HepG2 (cell line): ENCODE results near the gene CAPN15. TPM values are rescaled to one million over a fixed set of nuclear protein-coding genes. Genes with fewer than 3 reads are reported as not detected.

Experiments
- CREBL2 ChIP-seq: sonication (generic); formaldehyde crosslinking; IDR thresholded peaks from 2 replicates; pipeline ENCODE4 v1.8.1; 2023; ENCODE audit warnings: missing genetic modification reagents, mild to moderate bottlenecking, borderline replicate concordance
- CSRNP1 ChIP-seq: sonication (generic); formaldehyde crosslinking; IDR thresholded peaks from 2 replicates; pipeline ENCODE4 v1.8.1; 2023; ENCODE audit warnings: mild to moderate bottlenecking, missing genetic modification reagents
- FIP1L1 ChIP-seq: fragments of 200-400 bp; formaldehyde crosslinking; IDR thresholded peaks from 2 replicates; pipeline ENCODE4 v1.6.1; 2018; ENCODE audit warnings: low read depth, mild to moderate bottlenecking, low read length, moderate library complexity, borderline replicate concordance; ENCODE audit not compliant: insufficient read depth
- FOSL2 ChIP-seq: sonication (generic); formaldehyde crosslinking; IDR thresholded peaks from 2 replicates; pipeline ENCODE4 v1.4.0; 2020; ENCODE audit warnings: missing genetic modification reagents
- IRF2 ChIP-seq: IDR thresholded peaks from 2 replicates; pipeline ENCODE4 v1.6.1; 2018; ENCODE audit warnings: missing genetic modification reagents, missing compliant biosample characterization
- JUND ChIP-seq: sonication (generic); formaldehyde crosslinking; IDR thresholded peaks from 2 replicates; pipeline ENCODE4 v1.8.0; 2022; ENCODE audit warnings: mild to moderate bottlenecking, missing genetic modification reagents
- NCOR1 ChIP-seq: fragments of 200-600 bp; sonication (generic); IDR thresholded peaks from 2 replicates; pipeline ENCODE4 v1.7.0; 2017; ENCODE audit warnings: antibody characterized with exemption, low read length, borderline replicate concordance
- PAXIP1 ChIP-seq: sonication (generic); formaldehyde crosslinking; conservative IDR thresholded peaks from 2 replicates; pipeline ENCODE4 v1.4.0; 2020; ENCODE audit warnings: mild to moderate bottlenecking, missing genetic modification reagents, moderate library complexity
- THAP11 ChIP-seq: IDR thresholded peaks from 2 replicates; pipeline ENCODE4 v1.6.1; 2016; ENCODE audit warnings: missing biosample characterization, missing genetic modification reagents
- ZNF230 ChIP-seq: sonication (generic); formaldehyde crosslinking; IDR thresholded peaks from 2 replicates; pipeline ENCODE4 v1.4.0; 2020; ENCODE audit warnings: mild to moderate bottlenecking, missing genetic modification reagents
- ZNF460 ChIP-seq: sonication (generic); formaldehyde crosslinking; IDR thresholded peaks from 2 replicates; pipeline ENCODE4 v1.5.1; 2020; ENCODE audit warnings: missing genetic modification reagents, mild to moderate bottlenecking, borderline replicate concordance
- ZNF484 ChIP-seq: sonication (generic); formaldehyde crosslinking; IDR thresholded peaks from 2 replicates; pipeline ENCODE4 v1.5.1; 2020; ENCODE audit warnings: mild to moderate bottlenecking, low read depth, missing genetic modification reagents, borderline replicate concordance
- ZNF720 ChIP-seq: sonication (generic); formaldehyde crosslinking; IDR thresholded peaks from 2 replicates; pipeline ENCODE4 v1.4.0; 2020; ENCODE audit warnings: missing genetic modification reagents
- ZSCAN25 ChIP-seq: sonication (generic); formaldehyde crosslinking; IDR thresholded peaks from 2 replicates; pipeline ENCODE4 v1.8.0; 2022; ENCODE audit warnings: mild to moderate bottlenecking, missing genetic modification reagents
- polyA plus RNA-seq, 8 experiments: library from polyadenylated mRNA; depleted of rRNA in 3 of 8; stranded (reverse) in 7 of 8; unstranded in 1 of 8; fragments of >200 nt; fragmentation: Illumina TruSeq in 4 of 8; extraction: Trizol in 4 of 8; gene quantifications; 2 replicates each; pipeline versions ENCODE4 v1.2.1 to v1.2.3, GENCODE V29; 2011 to 2016; ENCODE audit warnings: low read depth in 4 of 8, missing spikeins in 1 of 8, mixed read lengths in 1 of 8; ENCODE audit not compliant: insufficient read depth in 1 of 8
- total RNA-seq, 5 experiments: library from RNA; depleted of rRNA; stranded (reverse); fragments of >200 nt; fragmentation: Illumina TruSeq; extraction: Trizol; gene quantifications; 2 replicates each; pipeline ENCODE4 v1.2.3, GENCODE V29; 2016; ENCODE audit warnings: low read depth in 1 of 5
- TF ChIP-seq, protein P1 (sequence below): sonication (generic); formaldehyde crosslinking; conservative IDR thresholded peaks from 2 replicates; pipeline ENCODE4 v1.8.0; 2022; ENCODE audit warnings: low read depth, missing genetic modification reagents
- TF ChIP-seq, protein P2 (sequence below), 2 experiments: sonication (generic) in 1 of 2; formaldehyde crosslinking in 1 of 2; IDR thresholded peaks; 2 replicates each; pipeline versions ENCODE4 v1.4.0 to v1.6.1; 2018 to 2020; ENCODE audit warnings: missing genetic modification reagents in 2 of 2, borderline replicate concordance in 1 of 2, low read depth in 1 of 2, mild to moderate bottlenecking in 1 of 2, missing biosample characterization in 1 of 2

The CAPN15 gene
- total and polyA plus RNA-seq, 2 of the 13 experiments (the other 11 are each of a cell fraction or from before 2014, with no cell fraction given), result 14.9 to 24.5 TPM

GRCh38 chr16:543301-544164 lies 16.0 kb downstream of the CAPN15 start (continued):
- TF ChIP-seq, protein P1, sequence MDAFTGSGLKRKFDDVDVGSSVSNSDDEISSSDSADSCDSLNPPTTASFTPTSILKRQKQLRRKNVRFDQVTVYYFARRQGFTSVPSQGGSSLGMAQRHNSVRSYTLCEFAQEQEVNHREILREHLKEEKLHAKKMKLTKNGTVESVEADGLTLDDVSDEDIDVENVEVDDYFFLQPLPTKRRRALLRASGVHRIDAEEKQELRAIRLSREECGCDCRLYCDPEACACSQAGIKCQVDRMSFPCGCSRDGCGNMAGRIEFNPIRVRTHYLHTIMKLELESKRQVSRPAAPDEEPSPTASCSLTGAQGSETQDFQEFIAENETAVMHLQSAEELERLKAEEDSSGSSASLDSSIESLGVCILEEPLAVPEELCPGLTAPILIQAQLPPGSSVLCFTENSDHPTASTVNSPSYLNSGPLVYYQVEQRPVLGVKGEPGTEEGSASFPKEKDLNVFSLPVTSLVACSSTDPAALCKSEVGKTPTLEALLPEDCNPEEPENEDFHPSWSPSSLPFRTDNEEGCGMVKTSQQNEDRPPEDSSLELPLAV, result no peak
- TF ChIP-seq PAXIP1 (CRISPR knock-in tag) (peak; percentile 82), ZNF460 (no peak), FIP1L1 (no peak), NCOR1 (peak; percentile 49; the same call in 1 of the 2 replicates), IRF2 (CRISPR knock-in tag) (peak; percentile 12; the same call in 1 of the 2 replicates), ZNF720 (CRISPR knock-in tag) (no peak), ZNF484 (CRISPR knock-in tag) (no peak), CSRNP1 (peak; percentile 54; the same call in 1 of the 2 replicates), THAP11 (CRISPR knock-in tag) (peak; percentile 68), CREBL2 (CRISPR knock-in tag) (no peak), ZSCAN25 (CRISPR knock-in tag) (0 out of 2 replicates have a peak, but pooled peaks have one; percentile 55), JUND (0 out of 2 replicates have a peak, but pooled peaks have one; percentile 48), ZNF230 (CRISPR knock-in tag) (no peak), FOSL2 (peak; percentile 21; the same call in 1 of the 2 replicates)
- TF ChIP-seq, protein P2, sequence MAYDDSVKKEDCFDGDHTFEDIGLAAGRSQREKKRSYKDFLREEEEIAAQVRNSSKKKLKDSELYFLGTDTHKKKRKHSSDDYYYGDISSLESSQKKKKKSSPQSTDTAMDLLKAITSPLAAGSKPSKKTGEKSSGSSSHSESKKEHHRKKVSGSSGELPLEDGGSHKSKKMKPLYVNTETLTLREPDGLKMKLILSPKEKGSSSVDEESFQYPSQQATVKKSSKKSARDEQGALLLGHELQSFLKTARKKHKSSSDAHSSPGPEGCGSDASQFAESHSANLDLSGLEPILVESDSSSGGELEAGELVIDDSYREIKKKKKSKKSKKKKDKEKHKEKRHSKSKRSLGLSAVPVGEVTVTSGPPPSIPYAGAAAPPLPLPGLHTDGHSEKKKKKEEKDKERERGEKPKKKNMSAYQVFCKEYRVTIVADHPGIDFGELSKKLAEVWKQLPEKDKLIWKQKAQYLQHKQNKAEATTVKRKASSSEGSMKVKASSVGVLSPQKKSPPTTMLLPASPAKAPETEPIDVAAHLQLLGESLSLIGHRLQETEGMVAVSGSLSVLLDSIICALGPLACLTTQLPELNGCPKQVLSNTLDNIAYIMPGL (CRISPR knock-in tag; IDR thresholded peaks at IDR 0.05; ENCODE audit: borderline replicate concordance in 1 of 2, low read depth in 1 of 2), result peak; percentile 12 to 33; a peak in 1 of 4 replicates
